B cell (primary cell): ENCODE measurements around the gene TRMT61A. TPM values are rescaled to one million over a fixed set of nuclear protein-coding genes. Genes with fewer than 3 reads are reported as not detected.

Source experiments
- ATAC-seq: fragments of 200-7000 bp; cut with Tn5 transposase; one replicate; pipeline ENCODE4 v1.10.0; 2021; ENCODE audit warnings: low read depth, mild to moderate bottlenecking, moderate number of reproducible peaks, moderate library complexity
- CTCF ChIA-PET: fragments of 350-600 bp; sonication (Branson Sonifier 250); formaldehyde crosslinking; loops from one replicate; lab custom pipeline; 2021; ENCODE audit warnings: antibody characterized with exemption, inconsistent platforms; lab: Charles Lee
- POLR2A ChIA-PET: fragments of 350-600 bp; sonication (Branson Sonifier 250); formaldehyde crosslinking; loops from one replicate; lab custom pipeline; 2021; ENCODE audit warnings: antibody characterized with exemption; lab: Charles Lee
- DNase-seq: peaks from one replicate; pipeline ENCODE4 v3.0.0; 2013
- H2AFZ ChIP-seq: 2 replicates; pipeline ENCODE4 v1.6.1; 2012; ENCODE audit warnings: mild to moderate bottlenecking, low read depth, low read length; ENCODE audit not compliant: insufficient read depth, poor library complexity, severe bottlenecking
- H3K27ac ChIP-seq, 2 donors: 1 replicate in 1 of 2; 2 replicates in 1 of 2; pipeline ENCODE4 v1.5.1; 2012 to 2013; ENCODE audit warnings: low read length in 2 of 2, mild to moderate bottlenecking in 2 of 2, moderate library complexity in 1 of 2
- H3K27me3 ChIP-seq, 4 experiments: fragments of 200-600 bp in 1 of 4; sonication (generic) in 1 of 4; replicated peaks in 1 of 4; 1 replicate in 2 of 4; 2 replicates in 2 of 4; pipeline versions ENCODE4 v1.6.1 to v1.7.0; 2013 to 2016; ENCODE audit warnings: low read length in 3 of 4, mild to moderate bottlenecking in 2 of 4, mixed read lengths in 1 of 4, moderate library complexity in 1 of 4; ENCODE audit not compliant: insufficient read depth in 4 of 4, control insufficient read depth in 3 of 4; ENCODE audit errors: control extremely low read depth in 1 of 4
- H3K36me3 ChIP-seq, 2 experiments: replicated peaks in 1 of 2; 1 replicate in 1 of 2; 2 replicates in 1 of 2; pipeline versions ENCODE4 v1.6.1 to v1.7.1; 2013; ENCODE audit warnings: low read length in 1 of 2; ENCODE audit not compliant: insufficient read depth in 2 of 2, control insufficient read depth in 1 of 2; ENCODE audit errors: control extremely low read depth in 1 of 2, extremely low read depth in 1 of 2
- H3K4me1 ChIP-seq, 2 donors: fragments of 200-600 bp in 1 of 2; sonication (generic) in 1 of 2; 1 replicate in 1 of 2; 2 replicates in 1 of 2; pipeline versions ENCODE4 v1.5.1 to v1.6.1; 2013 to 2017; ENCODE audit warnings: low read length in 2 of 2; ENCODE audit not compliant: control insufficient read depth in 2 of 2, insufficient read depth in 2 of 2
- H3K4me2 ChIP-seq: replicated peaks from 2 replicates; pipeline ENCODE3; 2012; ENCODE audit warnings: mild to moderate bottlenecking, low read depth, low read length; ENCODE audit not compliant: poor library complexity, severe bottlenecking
- H3K4me3 ChIP-seq, 5 experiments: fragments of 200-600 bp in 1 of 5; sonication (generic) in 1 of 5; 1 replicate in 3 of 5; 2 replicates in 2 of 5; pipeline versions ENCODE4 v1.5.1 to v1.7.0; 2011 to 2016; ENCODE audit warnings: low read length in 4 of 5, mild to moderate bottlenecking in 4 of 5, low read depth in 2 of 5, control low read depth in 1 of 5, moderate library complexity in 1 of 5; ENCODE audit not compliant: insufficient read depth in 1 of 5; ENCODE audit errors: control extremely low read depth in 1 of 5, extremely low read depth in 1 of 5
- H3K79me2 ChIP-seq: fragments of 200-600 bp; sonication (generic); one replicate; pipeline ENCODE4 v1.6.0; 2016; ENCODE audit warnings: low read length; ENCODE audit not compliant: control insufficient read depth, insufficient read depth
- H3K9ac ChIP-seq: fragments of 200-600 bp; sonication (generic); 2 replicates; pipeline ENCODE4 v1.6.1; 2017; ENCODE audit warnings: mild to moderate bottlenecking, low read length, moderate library complexity
- H3K9me3 ChIP-seq, 3 donors: one replicate each; pipeline versions ENCODE4 v1.6.1 to v1.7.1; 2013; ENCODE audit warnings: low read length in 2 of 3; ENCODE audit not compliant: control insufficient read depth in 2 of 3, insufficient read depth in 1 of 3; ENCODE audit errors: control extremely low read depth in 1 of 3
- H4K20me1 ChIP-seq: 2 replicates; pipeline ENCODE4 v1.6.0; 2012; ENCODE audit warnings: mild to moderate bottlenecking, low read length; ENCODE audit not compliant: insufficient read depth, control insufficient read depth, poor library complexity, severe bottlenecking
- H3K27ac Mint-ChIP-seq: one replicate; pipeline ENCODE4 v1.8.0; 2021; ENCODE audit warnings: mixed read lengths
- H3K27me3 Mint-ChIP-seq: one replicate; pipeline ENCODE4 v1.8.0; 2021; ENCODE audit warnings: mixed read lengths
- H3K4me1 Mint-ChIP-seq: one replicate; pipeline ENCODE4 v1.8.0; 2021; ENCODE audit warnings: mixed read lengths
- H3K4me3 Mint-ChIP-seq: one replicate; pipeline ENCODE4 v1.8.0; 2021; ENCODE audit warnings: mixed read lengths
- H3K9me3 Mint-ChIP-seq: one replicate; pipeline ENCODE4 v1.8.0; 2022; ENCODE audit warnings: mixed read lengths; ENCODE audit not compliant: insufficient read depth
- EZH2 ChIP-seq: IDR thresholded peaks from 2 replicates; pipeline ENCODE4 v1.6.1; 2012; ENCODE audit warnings: borderline replicate concordance, low read depth, mild to moderate bottlenecking, moderate library complexity, low read length; ENCODE audit not compliant: insufficient read depth, poor library complexity, severe bottlenecking
- WGBS: methylation state at CpG from one replicate; pipeline ENCODE4 v1.1.5; 2013; ENCODE audit warnings: missing lambda C conversion rate; ENCODE audit not compliant: insufficient coverage; 5-methylcytosine and 5-hydroxymethylcytosine counted together
- intact Hi-C: fragments of 100-400 bp; cut with micrococcal nuclease; formaldehyde crosslinking; loops from one replicate; pipeline ENCODE4 v1.10.0; 2022
- polyA plus RNA-seq: library from polyadenylated mRNA; depleted of rRNA; stranded (reverse); fragments of >200 nt; gene quantifications from 2 replicates; pipeline ENCODE4 v1.2.3, GENCODE V29; 2012
- total RNA-seq, 2 donors: library from RNA; stranded (reverse); fragments of 120-200 nt in 1 of 2; gene quantifications; 1 replicate in 1 of 2; 2 replicates in 1 of 2; pipeline versions ENCODE4 v1.2.3 to v1.2.4, GENCODE V29; 2013 to 2022
- TF ChIP-seq, protein P1 (sequence below): fragments of 200-600 bp; IDR thresholded peaks from one replicate; pipeline ENCODE4 v1.8.0; 2022; ENCODE audit warnings: antibody characterized with exemption, mild to moderate bottlenecking

Gene TRMT61A
- total and polyA plus RNA-seq, 2 donors (not counting 1 experiment from before 2014, with no cell fraction given) = 9.5 to 18.4 TPM

- Histone ChIP-seq H3K9ac (no peak overlapping the region), H2AFZ (no peak overlapping the region), H3K79me2 (peaks cover 40% of the 10 kb centered on the region), H3K4me3 (no peak overlapping the region), H3K27ac (no peak overlapping the region), H3K36me3 (peaks cover 0 to 3% of the 10 kb centered on the region in 2 experiments), H3K9me3 (no peaks in the 10 kb centered on the region), H3K4me2 (no peak overlapping the region), H4K20me1 (peaks cover 39% of the 10 kb centered on the region), H3K27me3 (peaks cover 0 to 13% (median 0%) of the 10 kb centered on the region in 4 experiments), H3K4me1 (peaks cover 0 to 6% of the 10 kb centered on the region in 2 donors)
- intact Hi-C loops = loop anchor here (5.0 kb wide), 1 partner anchor 471 kb away; no protein-coding TSS in a partner anchor
- H3K9me3 Mint-ChIP-seq = no peaks in the 10 kb centered on the region
- H3K4me1 Mint-ChIP-seq = peaks cover 4% of the 10 kb centered on the region
- ChIA-PET CTCF (interaction anchor here (1.3 to 9.3 kb wide), 4 partner anchors 12 to 47 kb away, joined by 3 to 128 read pairs (median 26); partner anchors contain the start of gene TRMT61A), POLR2A (no interaction called here)
- no peak overlapping the region for H3K27ac Mint-ChIP-seq
- ATAC-seq (no peak), DNase-seq (no peak)
- TF ChIP-seq, protein P1, sequence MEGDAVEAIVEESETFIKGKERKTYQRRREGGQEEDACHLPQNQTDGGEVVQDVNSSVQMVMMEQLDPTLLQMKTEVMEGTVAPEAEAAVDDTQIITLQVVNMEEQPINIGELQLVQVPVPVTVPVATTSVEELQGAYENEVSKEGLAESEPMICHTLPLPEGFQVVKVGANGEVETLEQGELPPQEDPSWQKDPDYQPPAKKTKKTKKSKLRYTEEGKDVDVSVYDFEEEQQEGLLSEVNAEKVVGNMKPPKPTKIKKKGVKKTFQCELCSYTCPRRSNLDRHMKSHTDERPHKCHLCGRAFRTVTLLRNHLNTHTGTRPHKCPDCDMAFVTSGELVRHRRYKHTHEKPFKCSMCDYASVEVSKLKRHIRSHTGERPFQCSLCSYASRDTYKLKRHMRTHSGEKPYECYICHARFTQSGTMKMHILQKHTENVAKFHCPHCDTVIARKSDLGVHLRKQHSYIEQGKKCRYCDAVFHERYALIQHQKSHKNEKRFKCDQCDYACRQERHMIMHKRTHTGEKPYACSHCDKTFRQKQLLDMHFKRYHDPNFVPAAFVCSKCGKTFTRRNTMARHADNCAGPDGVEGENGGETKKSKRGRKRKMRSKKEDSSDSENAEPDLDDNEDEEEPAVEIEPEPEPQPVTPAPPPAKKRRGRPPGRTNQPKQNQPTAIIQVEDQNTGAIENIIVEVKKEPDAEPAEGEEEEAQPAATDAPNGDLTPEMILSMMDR = no peak
- TF ChIP-seq EZH2 = no peak
- H3K4me3 Mint-ChIP-seq = no peak overlapping the region
- 94% methylated on average over 18 of the region's 18 CpGs for WGBS
- H3K27me3 Mint-ChIP-seq = no peaks in the 10 kb centered on the region
Observed at GRCh38 chr14:103547941-103548462, 19.0 kb downstream of the TRMT61A start.
